Measurements from ENCODE around the gene AP2M1. TPM values are rescaled to one million over a fixed set of nuclear protein-coding genes. Genes with fewer than 3 reads are reported as not detected.

The AP2M1 gene
- total RNA-seq, 1 donor from 2014 or later = 274 TPM

GRCh38 chr3:184229394-184230080 is 54.9 kb downstream of the AP2M1 start, which contains the start of gene VWA5B2:
VWA5B2 (plus strand) TSS chr3:184229585; CDS start chr3:184230529, 944 bp downstream.
- peak within 1 kb of the TSS; percentile 43 for H3K4me3 ChIP-seq (ENCODE audit: low read depth, low read length)
- DNase-seq (ENCODE audit: low read depth) = no peak
- TF ChIP-seq, protein P1, sequence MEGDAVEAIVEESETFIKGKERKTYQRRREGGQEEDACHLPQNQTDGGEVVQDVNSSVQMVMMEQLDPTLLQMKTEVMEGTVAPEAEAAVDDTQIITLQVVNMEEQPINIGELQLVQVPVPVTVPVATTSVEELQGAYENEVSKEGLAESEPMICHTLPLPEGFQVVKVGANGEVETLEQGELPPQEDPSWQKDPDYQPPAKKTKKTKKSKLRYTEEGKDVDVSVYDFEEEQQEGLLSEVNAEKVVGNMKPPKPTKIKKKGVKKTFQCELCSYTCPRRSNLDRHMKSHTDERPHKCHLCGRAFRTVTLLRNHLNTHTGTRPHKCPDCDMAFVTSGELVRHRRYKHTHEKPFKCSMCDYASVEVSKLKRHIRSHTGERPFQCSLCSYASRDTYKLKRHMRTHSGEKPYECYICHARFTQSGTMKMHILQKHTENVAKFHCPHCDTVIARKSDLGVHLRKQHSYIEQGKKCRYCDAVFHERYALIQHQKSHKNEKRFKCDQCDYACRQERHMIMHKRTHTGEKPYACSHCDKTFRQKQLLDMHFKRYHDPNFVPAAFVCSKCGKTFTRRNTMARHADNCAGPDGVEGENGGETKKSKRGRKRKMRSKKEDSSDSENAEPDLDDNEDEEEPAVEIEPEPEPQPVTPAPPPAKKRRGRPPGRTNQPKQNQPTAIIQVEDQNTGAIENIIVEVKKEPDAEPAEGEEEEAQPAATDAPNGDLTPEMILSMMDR (conservative IDR thresholded peaks at IDR 0.05; ENCODE audit: low read depth, low read length) = no peak

DNA sequence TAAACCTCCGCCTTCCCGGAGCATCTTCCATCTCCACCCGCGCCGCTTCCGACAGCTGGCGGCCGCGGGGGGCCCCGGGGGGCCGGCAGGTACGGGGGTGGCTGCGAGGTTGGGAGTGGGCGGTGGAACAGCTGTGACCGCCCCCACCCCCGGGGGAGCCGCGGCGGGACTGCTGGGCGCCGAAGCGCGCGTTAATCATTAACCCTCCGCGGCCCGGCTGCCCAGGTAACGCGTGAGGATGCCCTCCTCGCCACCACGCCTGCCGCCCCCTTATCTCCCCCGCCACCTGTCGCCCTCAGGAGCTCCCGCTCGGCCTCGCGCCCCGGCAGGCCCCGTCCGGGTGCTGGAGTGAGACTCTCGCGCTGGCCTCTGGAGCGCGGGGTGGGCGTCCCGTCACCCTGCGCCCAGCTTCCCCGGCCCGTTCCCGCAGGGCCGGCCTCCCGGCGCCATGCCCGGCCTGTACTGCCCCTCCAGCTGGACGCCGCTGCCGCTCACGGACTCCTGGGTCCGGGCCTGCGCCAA is 55.5 kb downstream of the AP2M1 start:
- no peak for DNase-seq (ENCODE audit: low read depth)
- TF ChIP-seq, protein P1 (conservative IDR thresholded peaks at IDR 0.05; ENCODE audit: low read depth, low read length) = no peak
- peak overlapping the region; percentile 43 for H3K4me3 ChIP-seq (ENCODE audit: low read depth, low read length)

GRCh38 chr3:184230603-184231528 is 56.2 kb downstream of the AP2M1 start:
- H3K4me3 ChIP-seq (ENCODE audit: low read depth, low read length) = no peak overlapping the region
- no peak for DNase-seq (ENCODE audit: low read depth)

GRCh38 chr3:184231671-184232070 is 57.0 kb downstream of the AP2M1 start:
- DNase-seq (ENCODE audit: low read depth) = no peak
- no peak overlapping the region for H3K4me3 ChIP-seq (ENCODE audit: low read depth, low read length)
- TF ChIP-seq, protein P1 (conservative IDR thresholded peaks at IDR 0.05; ENCODE audit: low read depth, low read length) = no peak

More at GRCh38 chr3:184230603-184231528, 56.2 kb downstream of the AP2M1 start:
- TF ChIP-seq, protein P1 (conservative IDR thresholded peaks at IDR 0.05; ENCODE audit: low read depth, low read length) = no peak

DNA sequence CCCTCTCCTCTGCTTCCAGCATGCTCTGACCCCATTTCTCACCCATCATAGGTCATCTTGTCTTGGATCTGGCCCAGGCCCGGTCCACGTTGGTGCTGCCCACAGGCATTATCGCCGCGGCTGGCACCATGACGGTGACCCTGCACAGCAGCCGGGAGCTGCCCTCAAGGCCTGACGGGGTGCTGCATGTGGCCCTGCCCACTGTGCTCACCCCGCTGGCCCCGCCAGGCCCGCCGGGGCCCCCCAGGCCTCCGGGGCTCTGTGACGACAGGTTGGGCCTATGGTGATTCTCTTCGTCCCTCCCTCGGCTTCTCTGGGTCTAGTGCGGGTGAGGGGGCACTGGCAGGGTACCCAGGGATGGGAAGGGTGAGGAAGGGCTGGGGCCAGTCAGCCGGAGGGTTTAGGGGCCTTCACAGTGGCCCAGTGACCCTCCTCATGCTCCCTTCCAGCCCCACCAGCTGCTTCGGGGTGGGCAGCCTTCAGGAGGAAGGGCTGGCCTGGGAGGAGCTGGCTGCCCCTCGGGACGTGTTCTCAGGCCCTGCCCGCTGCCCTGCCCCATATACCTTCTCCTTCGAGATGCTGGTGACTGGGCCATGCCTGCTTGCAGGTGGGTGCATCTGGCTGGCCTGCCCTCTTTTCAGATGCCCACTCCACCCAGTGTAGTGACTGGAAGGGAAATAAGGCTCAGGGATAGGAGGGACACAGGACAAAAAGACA is 58.6 kb downstream of the AP2M1 start:
- H3K4me3 ChIP-seq (ENCODE audit: low read depth, low read length) = no peak overlapping the region
- DNase-seq (ENCODE audit: low read depth) = no peak
- TF ChIP-seq, protein P1 (conservative IDR thresholded peaks at IDR 0.05; ENCODE audit: low read depth, low read length) = no peak

Other genes starting within 250 kb of the AP2M1 start
- 7.3 and 15.2 TPM in 2 replicates for gene ABCC5, start 157.0 kb upstream of the AP2M1 start, total RNA-seq
- gene HTR3D, start 143.1 kb upstream of the AP2M1 start, total RNA-seq = not detected in 2 replicates
- gene HTR3C, start 121.8 kb upstream of the AP2M1 start, total RNA-seq = not detected in 2 replicates
- not detected in 2 replicates for gene HTR3E, start 77.8 kb upstream of the AP2M1 start, total RNA-seq
- 26.3 and 39.2 TPM in 2 replicates for gene EIF2B5, start 39.5 kb upstream of the AP2M1 start, total RNA-seq
- 33.5 and 38.2 TPM in 2 replicates for gene DVL3, start 19.5 kb upstream of the AP2M1 start, total RNA-seq
- 35.1 and 51.1 TPM in 2 replicates for gene ABCF3, start 11.3 kb downstream of the AP2M1 start, total RNA-seq
- not detected in 2 replicates for gene VWA5B2, start 54.7 kb downstream of the AP2M1 start, total RNA-seq
- gene ALG3, start 74.1 kb downstream of the AP2M1 start, total RNA-seq = 59.7 and 78.1 TPM in 2 replicates
- 6.2 and 6.6 TPM in 2 replicates for gene EEF1AKMT4, start 74.8 kb downstream of the AP2M1 start, total RNA-seq
- gene CAMK2N2, start 86.7 kb downstream of the AP2M1 start, total RNA-seq = 0.22 and 0.35 TPM in 2 replicates
- gene ECE2, start 101.2 kb downstream of the AP2M1 start, total RNA-seq = not detected in 2 replicates
- gene PSMD2, start 124.4 kb downstream of the AP2M1 start, total RNA-seq = 506 and 1,067 TPM in 2 replicates
- gene EIF4G1, start 139.8 kb downstream of the AP2M1 start, total RNA-seq = 313 and 519 TPM in 2 replicates
- 21.3 and 22.7 TPM in 2 replicates for gene FAM131A, start 162.7 kb downstream of the AP2M1 start, total RNA-seq
- gene CLCN2, start 186.8 kb downstream of the AP2M1 start, total RNA-seq = 4.2 and 5.2 TPM in 2 replicates
- gene POLR2H, start 186.9 kb downstream of the AP2M1 start, total RNA-seq = 123 and 182 TPM in 2 replicates
- not detected in 2 replicates for gene THPO, start 203.4 kb downstream of the AP2M1 start, total RNA-seq
- gene CHRD, start 205.2 kb downstream of the AP2M1 start, total RNA-seq = not detected in 2 replicates

Measured in epithelial cell of proximal tubule (primary cell).